K562 (cell line): ENCODE data around the gene CRYGB. TPM values are rescaled to one million over a fixed set of nuclear protein-coding genes. Genes with fewer than 3 reads are reported as not detected.

Source experiments
- ATAC-seq: fragments of 200-7000 bp; cut with Tn5 transposase; 3 replicates; pipeline ENCODE4 v1.9.1; 2020; ENCODE audit warnings: moderate library complexity
- BruUV-seq: library from RNA; stranded (reverse); fragments of 400-500 nt; replicated peaks from 2 replicates; lab custom pipeline; 2021; lab: Mats Ljungman, UMichigan
- CTCF ChIA-PET: fragments of 300-600 bp; formaldehyde crosslinking; extraction: SDS; loops from one replicate; lab custom pipeline; 2021; ENCODE audit warnings: low intra/inter-chr PET ratio; lab: Yijun Ruan, JAX
- POLR2A ChIA-PET: fragments of 300-600, 350-650 bp; sonication (Branson Sonifier 250); formaldehyde crosslinking; extraction: SDS; loops from one replicate; lab custom pipeline; 2021; ENCODE audit warnings: antibody characterized with exemption, inconsistent platforms; lab: Yijun Ruan, JAX
- DNase-seq, 4 experiments: peaks; one replicate each; pipeline versions ENCODE4 v3.0.0 to v3.0.0-alpha.2; 2011 to 2018; ENCODE audit warnings: low spot score in 3 of 4, mixed read lengths in 3 of 4; ENCODE audit errors: extremely low read depth in 1 of 4
- FAIRE-seq: peaks from 2 replicates; lab custom pipeline; 2011; peaks lifted over from hg19 to GRCh38; lab: Jason Lieb, UNC
- H2AFZ ChIP-seq: 2 replicates; pipeline ENCODE4 v1.6.0; 2011; ENCODE audit warnings: low read depth, low read length, control low read depth, inconsistent platforms
- H3K27ac ChIP-seq: fragments of 200-600 bp; 3 replicates; pipeline ENCODE4 v1.8.0; 2011; ENCODE audit warnings: low read depth, mild to moderate bottlenecking, control low read depth, inconsistent platforms, low read length, moderate library complexity, mixed read lengths; ENCODE audit errors: extremely low read depth
- H3K27me3 ChIP-seq, 2 experiments: fragments of 300-600 bp in 1 of 2; 2 replicates in 1 of 2; 3 replicates in 1 of 2; pipeline versions ENCODE4 v1.6.0 to v1.8.0; 2011; ENCODE audit warnings: inconsistent platforms in 2 of 2, low read length in 2 of 2, mild to moderate bottlenecking in 1 of 2, mixed read lengths in 1 of 2, moderate library complexity in 1 of 2; ENCODE audit not compliant: control insufficient read depth in 2 of 2, insufficient read depth in 2 of 2
- H3K36me3 ChIP-seq: fragments of 300-600 bp; 3 replicates; pipeline ENCODE4 v1.8.0; 2011; ENCODE audit warnings: mild to moderate bottlenecking, low read length, inconsistent platforms; ENCODE audit not compliant: control insufficient read depth, insufficient read depth
- H3K4me1 ChIP-seq, 2 experiments: fragments of 200-600 bp in 1 of 2; replicated peaks in 1 of 2; 2 replicates in 1 of 2; 3 replicates in 1 of 2; pipeline versions ENCODE4 v1.5.1 to v1.8.0; 2011; ENCODE audit warnings: inconsistent platforms in 2 of 2, low read length in 2 of 2, mild to moderate bottlenecking in 1 of 2, mixed read lengths in 1 of 2, moderate library complexity in 1 of 2; ENCODE audit not compliant: control insufficient read depth in 2 of 2, insufficient read depth in 2 of 2
- H3K4me2 ChIP-seq: 2 replicates; pipeline ENCODE4 v1.6.1; 2011; ENCODE audit warnings: low read length, control low read depth, inconsistent platforms, mixed read lengths; ENCODE audit not compliant: insufficient read depth
- H3K4me3 ChIP-seq: fragments of 200-600 bp; sonication (generic), shearing (Covaris generic); 2 replicates; pipeline ENCODE4 v1.5.1; 2016; ENCODE audit warnings: control low read depth, inconsistent platforms
- H3K79me2 ChIP-seq: fragments of 200-600 bp; 3 replicates; pipeline ENCODE4 v1.8.0; 2011; ENCODE audit warnings: low read length, inconsistent platforms; ENCODE audit not compliant: control insufficient read depth, insufficient read depth
- H3K9ac ChIP-seq, 2 experiments: 2 replicates each; pipeline versions ENCODE4 v1.6.0 to v1.6.1; 2011; ENCODE audit warnings: low read depth in 2 of 2, low read length in 2 of 2, control low read depth in 1 of 2, inconsistent platforms in 1 of 2, mild to moderate bottlenecking in 1 of 2, mixed read lengths in 1 of 2; ENCODE audit not compliant: insufficient read depth in 1 of 2
- H3K9me1 ChIP-seq: one replicate; pipeline ENCODE4 v1.6.0; 2011; ENCODE audit warnings: inconsistent platforms, mild to moderate bottlenecking, low read length, moderate library complexity; ENCODE audit not compliant: control insufficient read depth, insufficient read depth
- H3K9me3 ChIP-seq: replicated peaks from 2 replicates; pipeline ENCODE4 v1.5.1; 2011; ENCODE audit warnings: low read depth, low read length, inconsistent platforms; ENCODE audit not compliant: control insufficient read depth, insufficient read depth
- H4K20me1 ChIP-seq: replicated peaks from 2 replicates; pipeline ENCODE4 v1.6.1; 2011; ENCODE audit warnings: low read length, inconsistent platforms, mixed read lengths; ENCODE audit not compliant: control insufficient read depth, insufficient read depth
- COPS2 ChIP-seq: fragments of 450-650 bp; conservative IDR thresholded peaks from 2 replicates; pipeline ENCODE4 v1.6.1; 2016; ENCODE audit warnings: mild to moderate bottlenecking, moderate library complexity
- ELF2 ChIP-seq: fragments of 250-450 bp; sonication (Bioruptor Pico); IDR thresholded peaks from 2 replicates; pipeline ENCODE4 v1.5.0; 2021; ENCODE audit warnings: mild to moderate bottlenecking
- GATAD2B ChIP-seq: fragments of 450-650 bp; IDR thresholded peaks from 2 replicates; pipeline ENCODE4 v1.6.1; 2017; ENCODE audit warnings: mild to moderate bottlenecking, borderline replicate concordance
- HCFC1 ChIP-seq: IDR thresholded peaks from 2 replicates; pipeline ENCODE4 v1.6.1; 2012; ENCODE audit warnings: low read depth, low read length, improper control_type of control experiment
- HNRNPH1 ChIP-seq: fragments of 200-400 bp; formaldehyde crosslinking; optimal IDR thresholded peaks from 2 replicates; pipeline ENCODE3; 2017; ENCODE audit warnings: low read depth, mild to moderate bottlenecking, low read length, moderate library complexity
- HNRNPK ChIP-seq: fragments of 200-400 bp; formaldehyde crosslinking; IDR thresholded peaks from one replicate; pipeline ENCODE4 v1.6.1; 2018; ENCODE audit warnings: mild to moderate bottlenecking, low read depth, low read length; ENCODE audit not compliant: poor library complexity, severe bottlenecking
- ILK ChIP-seq: fragments of 450-650 bp; IDR thresholded peaks from 2 replicates; pipeline ENCODE4 v1.6.1; 2016; ENCODE audit warnings: missing genetic modification characterization, low read depth, mild to moderate bottlenecking, missing compliant biosample characterization, moderate library complexity, borderline replicate concordance
- KLF6 ChIP-seq: fragments of 250-450 bp; sonication (Bioruptor Pico); IDR thresholded peaks from 2 replicates; pipeline ENCODE4 v1.4.0; 2020; ENCODE audit warnings: mild to moderate bottlenecking, moderate library complexity, borderline replicate concordance
- NFATC3 ChIP-seq: fragments of 450-650 bp; IDR thresholded peaks from 2 replicates; pipeline ENCODE4 v1.6.1; 2017; ENCODE audit warnings: mild to moderate bottlenecking
- PRPF4 ChIP-seq: fragments of 200-400 bp; formaldehyde crosslinking; IDR thresholded peaks from one replicate; pipeline ENCODE4 v1.6.1; 2017; ENCODE audit warnings: low read length, low read depth, mild to moderate bottlenecking; ENCODE audit not compliant: insufficient read depth, poor library complexity, severe bottlenecking
- SRSF7 ChIP-seq: fragments of 200-400 bp; formaldehyde crosslinking; optimal IDR thresholded peaks from 2 replicates; pipeline ENCODE3; 2017; ENCODE audit warnings: mild to moderate bottlenecking, low read depth, low read length
- WGBS: fragments of 100-300 bp; shearing (Covaris generic); methylation state at CpG from one replicate; pipeline ENCODE4 v1.1.6; 2016; ENCODE audit warnings: low coverage, mixed read lengths; ENCODE audit not compliant: insufficient coverage; ENCODE audit errors: missing lambda C conversion rate; 5-methylcytosine and 5-hydroxymethylcytosine counted together
- in situ Hi-C: fragments of 300-500 bp; cut with MboI; formaldehyde crosslinking; loops from 4 replicates; pipeline ENCODE4 v1.15.0; 2018; ENCODE audit warnings: inconsistent platforms, mixed read lengths
- intact Hi-C: fragments of 100-400 bp; cut with micrococcal nuclease; formaldehyde crosslinking; loops from 2 replicates; pipeline ENCODE4 v1.14.2; 2022
- polyA plus RNA-seq, 8 experiments: library from polyadenylated mRNA; depleted of rRNA in 4 of 8; stranded (reverse) in 5 of 8; unstranded in 3 of 8; fragments of >200 nt; fragmentation: Nextera tagmentation in 2 of 8; fragmentation: Illumina TruSeq in 1 of 8; extraction: Ambion mirVana in 2 of 8; extraction: Trizol in 1 of 8; gene quantifications; 2 replicates each; pipeline versions ENCODE4 v1.2.1 to v1.2.3, GENCODE V29; 2011 to 2014; ENCODE audit warnings: inconsistent platforms in 1 of 8, missing spikeins in 1 of 8
- total RNA-seq, 7 experiments: library from RNA; depleted of rRNA in 6 of 7; stranded (reverse); fragments of >200 nt in 6 of 7; fragmentation: Illumina TruSeq in 2 of 7; extraction: Trizol in 2 of 7; gene quantifications; 2 replicates each; pipeline versions ENCODE4 v1.2.1 to v1.2.3, GENCODE V29; 2011 to 2021; ENCODE audit warnings: low replicate concordance in 1 of 7

Gene CRYGB
- total and polyA plus RNA-seq, 9 of the 15 experiments (the other 6 are each of a cell fraction or from before 2014, with no cell fraction given) = not detected

- ATAC-seq (no peak), DNase-seq (no peak), FAIRE-seq (no peak)
- no peak for TF ChIP-seq HNRNPK
- no peak for TF ChIP-seq PRPF4
- H3K4me3 ChIP-seq = no peak overlapping the region
- H3K9me1 ChIP-seq = no peaks in the 10 kb centered on the region
- POLR2A ChIA-PET = interaction anchor here (0.6 kb wide), 1 partner anchor 13 kb away, joined by 4 read pairs; no protein-coding TSS in a partner anchor
- H4K20me1 ChIP-seq = no peaks in the 10 kb centered on the region
- no peaks in the 10 kb centered on the region for H3K79me2 ChIP-seq
- H3K36me3 ChIP-seq = no peaks in the 10 kb centered on the region
- peak overlapping the region; percentile 45; the same call in 1 of the 2 replicates for H2AFZ ChIP-seq
- H3K9me3 ChIP-seq = no peaks in the 10 kb centered on the region
- BruUV-seq = no TSS peak
- H3K9ac ChIP-seq = no peak overlapping the region
- 7% methylated on average over 7 of the region's 8 CpGs for WGBS
- no peak overlapping the region for H3K4me2 ChIP-seq
- CTCF ChIA-PET = no interaction called here
- intact Hi-C loops = no loop called here
- in situ Hi-C loops = no loop called here
- no peaks in the 10 kb centered on the region for H3K27me3 ChIP-seq
- H3K27ac ChIP-seq = no peak overlapping the region
- H3K4me1 ChIP-seq = no peaks in the 10 kb centered on the region
These were observed 10.9 kb downstream of the CRYGB start for GRCh38 chr2:208134928-208135586.

GRCh38 chr2:208130712-208131110, 15.2 kb downstream of the CRYGB start:
- Histone ChIP-seq H3K9me3 (no peaks in the 10 kb centered on the region), H3K27me3 (no peaks in the 10 kb centered on the region; a peak in 1 of 5 replicates), H3K79me2 (no peaks in the 10 kb centered on the region), H2AFZ (no peak overlapping the region), H3K36me3 (no peaks in the 10 kb centered on the region), H3K9ac (no peak overlapping the region), H3K4me2 (no peak overlapping the region), H3K9me1 (no peaks in the 10 kb centered on the region), H3K27ac (no peak overlapping the region), H4K20me1 (no peaks in the 10 kb centered on the region), H3K4me3 (no peak overlapping the region), H3K4me1 (no peaks in the 10 kb centered on the region; a peak in 1 of 5 replicates)
- DNase-seq (no peak), FAIRE-seq (no peak), ATAC-seq (no peak)
- intact Hi-C loops = no loop called here
- ChIA-PET POLR2A (no interaction called here), CTCF (no interaction called here)
- in situ Hi-C loops = no loop called here
- BruUV-seq = no TSS peak
- 50% methylated on average over 6 of the region's 6 CpGs for WGBS
- TF ChIP-seq ILK (tag) (no peak), COPS2 (no peak), GATAD2B (no peak), HCFC1 (no peak), HNRNPH1 (no peak), SRSF7 (no peak), ELF2 (CRISPR knock-in tag) (no peak), KLF6 (CRISPR knock-in tag) (no peak), NFATC3 (no peak)
